C4-2B (cell line): ENCODE measurements around the gene GRIK4.

Source experiments
- CTCF ChIP-seq: fragments of 450-650 bp; conservative IDR thresholded peaks from 2 replicates; pipeline ENCODE4 v1.5.1; 2017; ENCODE audit warnings: mild to moderate bottlenecking
- ZFX ChIP-seq: fragments of 450-650 bp; IDR thresholded peaks from 2 replicates; pipeline ENCODE4 v1.6.1; 2017

GRCh38 chr11:120568572-120569307, 57.2 kb downstream of the GRIK4 start:
- no peak for TF ChIP-seq CTCF
- TF ChIP-seq ZFX = no peak
